NCI-H187 (cell line): ENCODE data around the gene AGK.
"Not testable (repeated sequence)": the region's sequence is repeated elsewhere in the genome, so short reads cannot be mapped to it uniquely, and the experiment has no call there.

Experiments used
- DNase-seq, 2 experiments: peaks; one replicate each; lab custom pipeline; 2025; lab: John Stamatoyannopoulos, UW

Gene AGK

DNA sequence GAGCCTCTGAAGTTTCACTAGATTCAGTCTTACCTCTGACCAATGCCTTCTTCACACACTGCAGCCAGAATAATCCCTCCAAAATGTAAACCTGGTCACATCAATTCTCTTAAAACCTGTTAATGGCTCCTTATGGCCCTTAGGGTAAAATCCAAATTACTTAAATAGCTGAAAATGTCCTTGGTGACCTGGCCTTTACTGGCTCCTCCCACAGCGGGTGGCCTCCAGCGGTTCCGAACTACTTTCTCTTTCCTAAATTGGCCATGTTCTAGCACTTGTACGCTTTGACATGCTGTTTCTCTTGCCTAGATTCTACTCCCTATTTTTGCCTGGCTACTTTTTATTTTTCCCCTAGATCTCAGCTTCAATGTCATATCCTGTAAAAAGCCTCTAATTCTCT, 36.1 kb downstream of the AGK start:
- no peak for DNase-seq

DNA sequence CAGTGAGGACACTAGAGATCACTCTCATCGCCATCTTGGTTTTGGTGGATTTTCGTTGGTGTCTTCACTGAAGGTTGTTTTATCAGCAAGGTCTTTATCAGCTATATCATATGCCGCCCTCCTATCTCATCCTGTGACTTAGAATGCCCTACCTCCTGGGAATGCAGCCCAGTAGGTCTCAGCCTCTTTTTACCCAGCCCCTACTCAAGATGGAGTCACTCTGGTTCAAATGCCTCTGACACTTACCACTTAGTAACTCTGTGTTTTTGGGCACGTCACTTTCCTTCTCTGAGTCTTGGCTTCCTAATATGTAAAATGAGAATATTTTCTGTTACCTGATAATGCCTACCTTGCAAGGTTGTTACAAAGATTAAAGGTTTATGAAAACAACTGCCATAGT, 37.7 kb downstream of the AGK start:
- DNase-seq, result no peak

DNA sequence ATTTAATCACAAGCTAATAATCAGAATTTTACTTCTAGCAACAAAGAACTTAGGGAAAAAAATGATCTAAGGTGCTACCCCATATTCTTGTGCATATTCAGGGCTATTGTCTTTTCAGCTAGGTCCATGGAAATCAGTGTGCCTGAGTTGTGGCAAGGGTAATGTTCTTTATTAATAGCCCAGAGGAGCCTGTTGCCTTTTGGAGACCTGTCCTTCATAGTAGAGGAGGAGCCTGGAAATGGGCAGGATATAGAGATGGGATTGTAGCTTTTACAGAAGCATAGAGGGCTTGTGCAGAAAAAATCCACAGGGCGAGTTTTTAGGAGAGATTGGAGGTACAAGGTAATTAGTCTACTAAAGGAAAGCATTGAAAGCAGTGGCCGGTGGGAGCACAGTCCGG, 38.9 kb downstream of the AGK start:
- no peak for DNase-seq

DNA sequence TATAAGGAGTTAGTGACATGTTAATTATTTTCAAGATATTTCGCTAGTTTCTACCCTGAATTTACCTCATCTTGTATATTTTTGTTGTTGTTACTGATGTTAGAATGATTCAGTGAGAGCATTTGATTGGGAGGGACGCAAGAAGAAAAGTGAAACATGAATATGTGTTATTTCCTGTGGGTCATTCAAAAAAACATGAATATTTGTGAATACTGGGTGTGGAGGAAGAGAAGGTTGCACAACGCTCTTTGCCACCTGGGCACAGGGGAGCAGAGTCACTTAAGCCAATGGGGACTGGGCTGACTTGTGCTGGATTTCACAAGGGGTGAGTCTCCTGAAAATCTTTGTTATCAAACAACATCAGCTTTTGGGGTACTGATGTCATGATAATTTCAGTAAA, 39.5 kb downstream of the AGK start:
- no peak for DNase-seq

GRCh38 chr7:141593134-141593533, 41.9 kb downstream of the AGK start:
- DNase-seq, result no peak

DNA sequence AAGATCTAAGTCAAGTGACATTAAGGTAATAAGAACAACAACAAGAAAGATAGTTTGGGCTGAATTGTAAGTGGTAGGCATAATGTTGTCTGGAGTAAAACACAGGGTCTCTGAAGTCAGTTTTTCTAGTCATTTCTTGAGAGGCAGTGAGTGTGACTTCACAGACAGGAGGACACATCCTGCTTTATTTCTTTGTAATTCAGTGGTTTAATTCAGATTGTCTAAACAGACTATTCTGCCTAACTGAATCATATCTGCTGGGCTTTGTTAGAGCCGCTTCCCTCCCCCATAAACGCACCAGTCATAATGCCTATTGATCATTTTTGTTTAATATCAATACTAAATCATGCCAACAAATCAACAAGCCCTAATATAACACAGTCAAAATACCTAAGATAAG, 46.8 kb downstream of the AGK start:
- DNase-seq, result no peak

- DNase-seq, result no peak
These were observed 47.2 kb downstream of the AGK start for GRCh38 chr7:141598408-141598807.

- no peak for DNase-seq
These were observed 49.2 kb downstream of the AGK start for GRCh38 chr7:141600168-141601006.

DNA sequence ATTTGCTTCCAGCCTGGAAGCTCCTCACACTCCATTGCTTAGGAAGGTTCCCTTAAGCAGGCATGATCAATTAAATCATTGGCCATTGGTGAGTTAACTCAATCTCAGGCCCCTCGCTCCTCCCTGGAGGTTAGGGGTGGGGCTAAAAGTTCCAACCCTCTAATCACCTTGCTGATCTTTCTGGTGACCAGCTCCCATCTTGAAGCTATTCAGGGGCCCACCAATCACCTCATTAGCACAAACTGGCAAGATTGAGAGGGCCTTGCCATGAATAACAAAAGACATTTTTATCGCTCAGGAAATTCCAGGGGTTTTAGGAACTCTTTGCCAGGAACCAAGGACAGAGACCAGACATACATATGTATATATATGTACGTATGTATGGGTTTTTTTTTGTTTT, 58.4 kb downstream of the AGK start:
- DNase-seq, result no peak

DNA sequence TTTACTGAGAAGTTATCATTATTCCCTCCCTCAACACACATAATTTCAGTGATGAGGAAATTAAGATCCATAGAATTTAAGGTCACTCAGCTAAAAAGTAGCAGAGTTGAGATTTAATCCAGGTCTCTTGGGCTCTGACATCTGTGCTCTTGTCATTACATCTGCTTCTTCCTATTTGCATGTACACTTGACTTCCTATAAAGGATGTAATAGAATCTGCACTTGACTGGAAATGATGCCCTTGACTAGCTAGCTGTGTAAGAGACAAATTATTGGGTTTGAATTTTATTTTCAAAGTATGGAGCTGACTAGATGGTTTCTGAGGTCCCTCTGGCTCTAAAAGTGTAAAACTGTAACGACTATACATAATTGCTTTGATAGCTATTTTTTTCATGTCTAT, 59.5 kb downstream of the AGK start:
- DNase-seq, result peak; percentile 20 to 45

GRCh38 chr7:141612861-141613260, 61.7 kb downstream of the AGK start:
- DNase-seq, result no peak

DNA sequence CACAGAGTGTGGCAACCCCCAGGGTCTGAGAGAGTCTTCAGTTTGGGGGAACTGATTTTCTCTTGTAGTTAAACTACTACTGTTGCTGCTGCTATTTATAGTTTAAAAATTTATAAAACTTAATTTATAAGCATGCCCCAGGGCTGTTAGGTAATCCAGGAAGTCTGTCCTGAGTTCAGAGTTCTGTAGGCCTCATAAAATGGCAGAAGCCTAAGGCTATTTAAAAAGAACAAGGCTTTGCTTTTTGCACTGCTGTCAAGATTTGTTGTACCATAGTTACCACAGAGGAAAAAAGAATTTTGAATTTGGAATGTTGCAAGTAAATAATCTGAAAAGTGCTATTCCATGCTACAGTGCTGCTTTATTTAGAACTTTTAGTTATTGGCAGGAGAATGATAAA, 66.1 kb downstream of the AGK start:
- DNase-seq, result no peak

DNA sequence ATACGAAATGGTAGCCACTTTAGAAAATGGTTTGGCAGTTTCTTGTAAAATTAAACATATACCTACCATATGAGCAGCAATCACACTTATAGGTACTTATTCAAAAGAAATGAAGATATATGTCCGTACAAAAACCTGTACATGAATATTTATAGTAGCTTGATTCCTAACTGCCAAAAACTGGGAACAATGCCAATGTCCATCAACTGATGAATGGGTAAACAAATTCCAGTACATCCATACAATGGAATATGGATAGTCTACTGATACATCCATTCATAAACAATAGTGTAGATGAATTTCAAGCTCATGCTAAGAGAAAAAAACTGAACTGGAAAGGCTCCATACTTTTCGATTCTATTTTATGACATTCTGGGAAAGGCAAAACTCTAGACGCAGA, 68.5 kb downstream of the AGK start:
- DNase-seq, result no peak

DNA sequence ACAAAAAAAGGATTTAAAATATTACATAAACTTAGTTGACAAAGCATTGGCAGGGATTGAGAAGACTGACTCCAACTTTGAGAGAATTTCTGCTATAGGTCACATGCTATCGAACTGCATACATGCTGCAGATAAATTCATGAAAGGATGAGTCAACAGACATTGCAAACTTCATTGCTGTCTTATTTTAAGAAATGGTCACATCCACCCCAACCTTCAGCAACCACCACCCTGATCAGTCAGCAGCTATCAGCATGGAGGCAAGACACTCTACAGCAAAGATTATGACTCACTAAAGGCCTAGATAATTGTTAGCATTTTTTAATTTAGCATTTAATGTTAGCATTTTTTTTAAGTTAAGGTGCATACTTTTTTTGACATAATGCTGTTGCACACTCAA, 73.6 kb downstream of the AGK start:
- no peak for DNase-seq

GRCh38 chr7:141630621-141631020, 79.4 kb downstream of the AGK start:
- DNase-seq, result peak; percentile 74 to 86

GRCh38 chr7:141631525-141631924, 80.3 kb downstream of the AGK start:
- DNase-seq, result no peak

DNA sequence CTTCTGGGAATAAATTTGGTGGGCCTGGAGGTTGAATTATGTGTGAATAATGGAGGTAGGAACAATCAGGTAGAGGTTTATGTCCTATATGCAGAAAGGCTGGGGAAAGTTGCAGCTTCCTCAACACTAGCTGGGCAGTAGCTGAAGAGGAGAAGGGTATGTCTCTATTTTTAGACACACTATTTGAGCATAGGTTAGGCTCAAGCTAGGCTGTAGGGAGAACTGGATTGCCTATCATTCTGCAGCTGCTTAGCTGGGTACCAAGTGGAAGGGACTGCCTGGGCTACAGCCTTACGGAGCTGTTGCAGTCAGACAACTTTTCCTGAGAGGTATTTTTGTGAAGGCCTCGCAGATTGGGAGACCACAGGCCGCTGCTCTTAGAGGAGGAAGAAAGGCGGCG, 82.9 kb downstream of the AGK start:
- no peak for DNase-seq

GRCh38 chr7:141636053-141636452, 84.8 kb downstream of the AGK start:
- DNase-seq, result no peak

DNA sequence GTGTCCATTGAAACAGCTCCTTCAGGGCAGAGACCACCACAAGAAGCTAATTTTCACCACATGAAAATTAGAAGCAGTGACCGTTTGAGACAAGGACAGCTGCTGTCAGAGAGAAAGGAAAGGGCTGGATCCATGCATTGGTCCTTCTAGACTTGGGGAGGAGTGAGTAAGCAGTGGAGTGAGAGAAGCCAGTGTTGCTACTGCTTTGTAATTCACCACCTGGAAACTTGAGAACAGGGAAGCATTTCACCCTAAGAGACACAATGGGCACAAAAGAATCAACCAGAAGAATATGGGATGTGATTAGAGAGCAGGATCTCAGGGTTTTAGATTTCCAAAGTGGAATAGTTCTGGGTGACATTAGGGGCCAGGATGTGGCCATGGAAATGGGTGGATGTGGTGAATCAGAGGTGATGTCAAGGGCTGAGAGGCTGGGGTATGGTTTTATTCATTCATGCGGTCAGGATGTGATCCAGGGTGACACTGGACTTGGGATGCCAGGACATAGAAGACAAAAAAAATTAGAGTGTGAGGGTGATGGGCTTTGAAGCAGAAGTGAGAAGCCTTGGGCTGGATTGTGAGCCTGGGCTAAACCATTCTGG, 89.1 kb downstream of the AGK start:
- DNase-seq, result no peak

GRCh38 chr7:141641876-141642275, 90.7 kb downstream of the AGK start:
- no peak for DNase-seq

DNA sequence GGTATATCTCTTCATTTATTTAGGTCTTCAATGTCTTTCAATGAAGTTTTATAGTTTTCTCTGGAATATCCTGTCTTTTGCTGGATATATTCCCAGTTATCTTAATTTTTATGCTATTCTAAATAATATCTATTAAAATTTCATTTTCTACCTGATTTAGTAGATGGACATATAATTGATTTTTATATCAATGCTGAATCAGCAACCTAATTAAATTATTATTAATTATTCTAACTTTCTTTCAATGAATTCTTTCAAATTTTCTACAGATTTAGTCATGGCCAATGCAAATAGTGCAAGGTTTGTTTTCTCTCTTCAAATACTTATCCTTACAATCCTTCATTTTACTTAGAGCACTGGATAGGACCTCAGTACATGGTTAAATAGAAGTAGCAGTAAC, 94.0 kb downstream of the AGK start:
- no peak for DNase-seq

GRCh38 chr7:141646826-141647480, 95.7 kb downstream of the AGK start:
- no peak for DNase-seq

GRCh38 chr7:141647701-141648100, 96.5 kb downstream of the AGK start:
- not testable (repeated sequence) for DNase-seq
